Stimulated activated CD4-positive, alpha-beta T cell treated with anti-CD3 and anti-CD28 coated beads, Interleukin-4, amount 100 ng/mL, for 48 hours (primary cell): Measurements from ENCODE around the gene ASXL1.
"Not testable (repeated sequence)": the region's sequence is repeated elsewhere in the genome, so short reads cannot be mapped to it uniquely, and the experiment has no call there.

Experiments
- DNase-seq, 2 donors: peaks; one replicate each; pipeline ENCODE4 v3.0.0-alpha.2; 2020; ENCODE audit warnings: low read depth in 2 of 2

Gene ASXL1

DNA sequence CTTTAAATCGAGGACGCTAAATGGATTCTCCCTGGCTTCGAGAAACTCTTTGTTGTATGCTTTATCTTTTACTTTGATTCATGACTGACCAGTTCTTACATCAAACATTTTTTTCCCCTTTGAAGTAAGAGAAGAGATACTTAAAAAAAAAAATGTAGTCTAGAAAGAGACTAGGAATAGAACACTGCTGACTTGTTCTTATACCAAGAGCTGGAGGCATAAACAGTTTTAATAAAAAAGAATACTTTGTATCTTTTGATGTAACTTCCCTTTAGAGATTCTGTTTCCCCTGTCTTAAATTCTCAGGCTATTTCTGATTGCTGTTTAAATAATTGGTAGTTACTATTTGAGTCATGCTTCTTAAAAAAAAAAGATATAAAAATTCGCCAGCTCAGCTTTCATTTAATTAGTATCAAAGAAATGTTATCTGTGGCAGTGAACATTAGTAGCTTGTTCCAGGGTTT, 4.8 kb downstream of the ASXL1 start:
- no peak for DNase-seq

DNA sequence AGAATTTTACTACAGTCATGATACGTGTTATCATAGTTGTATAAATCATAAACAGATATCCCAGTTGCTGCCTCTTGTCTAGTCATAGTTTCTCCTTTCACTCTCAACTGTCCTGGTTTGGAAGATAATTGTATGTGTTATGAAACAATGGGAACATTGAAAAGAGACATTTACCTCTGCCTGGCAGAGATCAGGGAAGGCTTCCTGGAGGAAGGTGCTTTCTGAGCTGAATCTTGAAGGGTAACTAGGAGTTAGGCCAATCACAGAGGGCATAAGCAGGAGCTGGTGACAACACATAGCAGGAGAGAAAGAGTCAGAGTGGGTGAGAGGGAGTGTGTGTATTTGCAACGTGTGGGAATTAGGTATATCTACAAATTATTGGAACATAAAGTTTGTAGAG, 5.4 kb downstream of the ASXL1 start:
- no peak for DNase-seq

DNA sequence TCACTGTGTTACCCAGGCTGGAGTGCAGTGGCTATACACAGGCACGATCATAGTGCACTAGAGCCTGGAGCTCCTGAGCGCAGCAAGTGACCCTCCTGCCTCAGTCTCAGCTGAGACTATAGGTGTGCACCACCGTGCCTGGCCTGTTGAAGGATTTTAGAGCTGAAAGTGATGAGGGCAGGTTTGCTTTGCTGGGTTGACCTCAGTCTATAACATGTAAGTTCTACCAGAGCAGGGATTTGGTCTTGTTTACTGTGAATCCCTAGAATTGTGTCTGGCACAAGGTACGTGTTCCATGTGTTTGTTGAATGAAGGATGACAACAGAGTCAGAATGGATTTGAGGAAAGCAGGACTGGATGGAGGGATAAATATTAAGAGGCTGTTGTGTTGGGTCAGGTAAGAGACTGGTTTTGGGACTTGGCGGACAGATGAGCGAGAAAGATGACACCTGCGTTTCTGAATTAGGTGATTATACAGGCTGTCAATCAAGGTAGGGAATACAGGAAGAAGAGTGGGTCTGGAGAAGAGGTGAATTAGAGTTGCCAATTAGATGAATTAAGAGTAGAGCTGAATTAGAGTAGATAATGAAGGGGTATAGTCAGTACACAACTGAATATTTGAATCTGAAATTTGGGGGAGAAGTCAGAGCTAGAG, 6.5 kb downstream of the ASXL1 start:
- DNase-seq = no peak

DNA sequence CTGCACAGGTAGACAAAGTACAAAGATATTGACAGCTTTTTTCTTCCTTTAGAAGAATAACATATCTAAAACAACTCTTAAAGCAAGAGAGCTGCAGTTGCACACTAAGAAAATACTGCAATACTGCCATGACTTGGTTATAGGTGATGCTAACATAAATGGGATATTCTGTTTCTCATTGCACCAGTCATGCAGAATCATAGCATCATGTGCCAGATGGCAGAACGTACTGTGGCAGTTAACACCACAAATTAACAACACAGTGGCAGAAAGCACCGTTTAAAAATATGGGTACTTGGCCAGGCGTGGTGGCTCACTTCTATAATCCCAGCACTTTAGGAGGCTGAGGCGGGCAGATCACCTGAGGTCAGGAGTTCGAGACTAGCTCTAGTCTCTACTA, 7.4 kb downstream of the ASXL1 start:
- DNase-seq = no peak

DNA sequence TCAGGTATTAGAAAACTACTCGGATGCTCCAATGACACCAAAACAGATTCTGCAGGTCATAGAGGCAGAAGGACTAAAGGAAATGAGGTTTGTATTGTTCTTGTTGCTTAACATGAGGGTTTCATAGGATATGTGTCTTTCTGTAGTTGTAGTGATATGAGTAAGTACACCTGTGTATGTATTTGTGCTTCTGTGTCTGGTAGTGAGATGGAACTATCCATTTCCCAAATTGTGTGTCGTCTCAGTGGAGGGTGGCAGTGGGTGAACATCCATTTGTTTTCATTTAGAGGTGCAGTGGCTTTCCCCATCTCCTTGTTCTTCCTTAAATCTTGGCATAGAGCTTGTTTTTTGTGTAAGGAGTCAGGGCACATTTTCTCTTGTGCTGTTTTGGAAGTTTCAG, 8.2 kb downstream of the ASXL1 start:
- DNase-seq = no peak

DNA sequence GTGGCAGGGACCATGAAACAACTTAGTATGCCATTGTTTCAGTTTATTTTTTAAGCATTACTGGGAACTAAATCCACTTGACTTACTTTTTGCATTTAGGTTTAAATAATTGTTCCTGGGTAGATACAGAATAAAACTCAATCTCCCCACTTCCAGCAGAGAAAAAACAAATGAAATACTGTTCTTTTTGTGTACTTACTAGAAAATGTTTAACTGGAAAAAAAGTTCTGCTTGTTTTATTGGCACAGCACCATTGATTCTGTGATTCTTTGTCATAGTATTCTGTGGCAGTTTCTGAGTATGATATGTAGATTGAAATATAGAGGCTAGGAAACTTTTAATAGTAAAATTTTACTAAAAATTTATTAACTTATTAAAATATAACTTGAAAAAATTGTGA, 10.2 kb downstream of the ASXL1 start:
- no peak for DNase-seq

DNA sequence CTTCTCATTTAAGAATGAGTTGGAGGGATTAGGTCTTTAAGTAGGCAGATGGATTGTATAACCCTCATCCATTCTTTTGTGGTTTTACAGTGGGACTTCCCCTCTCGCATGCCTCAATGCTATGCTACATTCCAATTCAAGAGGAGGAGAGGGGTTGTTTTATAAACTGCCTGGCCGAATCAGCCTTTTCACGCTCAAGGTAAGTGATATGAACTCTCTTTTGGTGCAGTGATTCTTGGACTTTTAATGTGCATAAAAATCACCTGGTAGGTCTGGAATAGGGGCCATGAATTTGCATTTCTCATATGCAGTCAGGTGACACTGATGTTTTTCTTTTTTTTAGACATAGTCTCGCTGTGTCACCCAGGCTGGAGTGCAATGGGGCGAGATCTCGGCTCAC, 10.8 kb downstream of the ASXL1 start:
- DNase-seq = no peak

DNA sequence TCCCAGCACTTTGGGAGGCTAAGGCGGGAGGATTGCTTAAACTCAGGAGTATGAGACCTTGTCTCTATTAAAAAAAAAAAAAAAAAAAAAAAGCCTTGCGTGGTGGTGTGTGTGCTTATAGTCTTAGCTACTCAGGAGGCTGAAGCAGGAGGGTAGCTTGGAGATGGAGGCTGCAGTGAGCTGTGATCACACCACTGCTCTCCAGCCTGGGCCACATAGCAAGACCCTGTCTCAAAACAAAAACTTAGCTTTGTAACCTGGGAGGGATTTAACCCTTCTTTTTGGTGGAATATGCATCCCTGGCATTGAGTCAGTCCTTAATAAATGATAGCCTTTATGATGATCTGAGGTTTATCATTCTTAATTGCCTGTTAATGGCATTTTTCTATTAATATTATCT, 12.8 kb downstream of the ASXL1 start:
- no peak for DNase-seq

DNA sequence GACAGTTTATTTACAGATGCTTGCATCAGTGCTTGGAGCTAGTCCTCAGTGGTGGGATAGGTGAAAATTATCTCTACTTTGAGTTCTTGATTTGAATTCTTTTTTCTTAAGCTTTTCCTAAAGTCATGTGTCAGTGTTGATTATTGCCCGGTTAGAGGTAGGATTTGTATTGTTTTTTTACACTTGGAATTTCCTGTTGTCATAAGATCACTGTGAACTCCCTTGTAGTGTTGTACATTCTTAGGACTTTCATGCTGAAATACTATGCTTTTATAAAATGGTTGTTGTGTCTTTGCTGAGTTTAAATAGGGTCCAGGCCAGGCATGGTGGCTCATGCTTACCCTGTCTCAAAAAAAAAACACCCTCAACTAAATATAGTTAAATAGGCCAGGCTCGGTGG, 20.3 kb downstream of the ASXL1 start:
- no peak for DNase-seq

DNA sequence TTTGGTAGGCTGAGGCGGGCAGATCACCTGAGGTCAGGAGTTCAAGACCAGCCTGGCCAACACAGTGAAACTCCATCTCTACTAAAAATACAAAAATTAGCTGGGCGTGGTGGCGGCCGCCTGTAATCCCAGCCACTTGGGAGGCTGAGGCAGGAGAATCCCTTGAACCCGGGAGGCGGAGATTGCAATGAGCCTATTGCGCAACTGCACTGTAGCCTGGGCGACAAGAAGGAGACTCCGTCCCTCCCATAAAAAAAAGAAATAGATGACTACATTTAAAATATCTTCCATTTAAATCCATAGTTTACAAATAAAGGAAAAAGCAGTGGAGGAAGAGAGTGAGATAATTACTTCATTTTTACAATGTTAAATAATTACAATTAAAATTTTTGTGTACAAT, 21.9 kb downstream of the ASXL1 start:
- DNase-seq = not testable (repeated sequence)

DNA sequence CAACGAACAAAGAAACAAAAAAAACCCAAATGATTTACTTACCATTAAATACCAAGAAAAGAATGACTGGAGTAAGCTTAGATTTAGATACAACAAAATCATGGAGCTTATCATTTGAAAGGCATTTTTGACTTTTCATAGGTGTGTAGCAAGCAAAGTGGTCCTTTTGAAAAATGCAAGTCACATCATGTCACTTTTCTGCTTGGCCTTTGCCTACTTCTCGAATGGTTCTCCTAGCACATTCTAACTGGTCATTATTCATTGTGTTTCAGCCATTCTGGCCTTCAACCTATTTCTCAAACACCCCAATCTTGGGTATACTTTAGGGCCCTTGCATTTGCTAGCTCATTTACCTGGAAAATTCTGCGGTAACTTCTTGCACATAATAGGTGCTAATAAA, 22.6 kb downstream of the ASXL1 start:
- no peak for DNase-seq

DNA sequence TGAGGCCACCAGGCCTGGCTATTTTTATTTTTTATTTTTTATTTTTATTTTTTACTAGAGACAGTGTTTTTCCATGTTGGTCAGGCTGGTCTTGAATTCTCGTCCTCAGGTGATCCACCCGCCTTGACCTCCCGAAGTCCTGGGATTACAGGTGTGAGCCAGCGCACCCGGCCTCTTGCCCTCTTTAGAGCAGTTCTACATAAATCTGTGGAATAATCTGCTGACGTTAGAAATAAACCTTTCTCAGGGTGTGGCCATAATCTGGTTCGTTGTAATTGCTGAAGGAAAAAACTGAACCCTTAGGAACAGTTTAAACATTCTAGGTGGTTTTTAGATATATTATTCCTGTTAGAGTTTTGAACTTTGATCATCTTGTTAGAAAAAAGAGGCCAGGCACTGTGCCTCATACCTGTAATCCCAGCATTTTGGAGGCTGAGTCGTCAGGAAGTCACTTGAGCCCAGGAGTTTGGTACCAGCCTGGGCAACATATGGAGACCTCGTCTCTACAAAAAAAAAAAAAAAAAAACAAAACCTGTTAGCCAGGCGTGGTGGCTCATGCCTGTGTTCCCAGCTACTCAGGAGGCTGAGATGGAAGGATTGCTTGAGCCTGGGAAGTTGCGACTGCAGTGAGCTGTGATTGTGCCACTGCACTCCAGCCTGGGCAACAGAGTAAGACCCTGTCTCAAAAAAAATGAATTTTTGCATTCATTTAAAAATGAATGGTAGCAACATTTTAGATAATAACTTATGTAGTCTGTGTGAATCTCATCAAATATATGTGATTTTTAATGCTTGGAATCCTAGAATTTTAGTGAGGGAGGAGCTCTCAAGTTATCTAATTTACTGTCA, 24.2 kb downstream of the ASXL1 start:
- DNase-seq = no peak

DNA sequence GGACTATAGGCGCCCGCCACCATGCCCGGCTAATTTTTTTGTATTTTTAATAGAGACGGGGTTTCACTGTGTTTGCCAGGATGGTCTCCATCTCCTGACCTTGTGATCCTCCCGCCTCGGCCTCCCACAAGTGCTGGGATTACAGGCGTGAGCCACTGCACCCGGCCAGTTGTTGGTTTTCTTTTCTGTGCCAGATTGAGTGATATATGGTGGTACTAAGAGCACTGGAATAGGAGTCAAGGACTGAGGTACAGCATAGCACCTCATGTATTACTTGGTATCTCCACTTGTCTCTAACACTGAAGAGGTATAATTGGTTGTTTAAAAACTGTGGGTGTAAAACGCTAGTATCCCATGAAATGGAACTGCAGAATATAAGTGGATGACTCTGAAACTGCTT, 25.3 kb downstream of the ASXL1 start:
- not testable (repeated sequence) for DNase-seq

DNA sequence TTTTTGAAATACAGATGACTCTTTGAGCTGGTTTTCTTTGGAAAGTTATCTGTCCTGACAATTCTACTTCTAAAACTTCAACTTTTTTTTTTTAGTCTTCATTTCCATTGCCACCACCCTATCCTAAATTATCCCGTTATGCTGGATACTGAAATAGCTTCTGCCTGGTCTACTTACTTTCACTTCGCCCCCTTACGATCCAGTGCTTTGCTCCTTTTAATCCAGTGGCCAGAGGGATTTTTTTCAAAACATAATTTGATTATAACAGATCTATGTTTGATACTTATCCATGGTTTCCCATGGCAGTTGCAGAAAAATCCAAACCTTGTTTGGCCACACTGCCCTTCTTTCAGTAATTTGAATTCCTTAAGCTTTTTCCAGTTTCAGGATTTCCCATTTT, 27.4 kb downstream of the ASXL1 start:
- DNase-seq = no peak

DNA sequence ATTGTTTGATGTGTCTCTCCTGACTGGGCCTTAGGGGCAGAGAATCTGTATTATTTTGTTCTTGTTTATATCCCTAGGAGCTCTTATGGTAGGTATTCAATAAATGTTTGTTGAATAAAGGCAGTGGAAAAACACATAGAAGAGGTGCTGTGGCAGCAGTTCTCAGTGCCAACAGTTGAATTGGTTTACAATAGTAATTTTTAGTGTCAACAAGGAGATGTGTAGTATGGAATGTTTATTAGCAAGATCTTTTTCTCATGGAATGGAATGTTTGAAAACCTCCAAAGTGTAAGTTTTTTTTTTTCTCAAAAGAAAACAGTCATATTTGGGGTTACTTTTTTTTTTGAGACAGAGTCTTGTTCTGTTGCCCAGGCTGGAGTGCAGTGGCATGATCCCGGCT, 28.0 kb downstream of the ASXL1 start:
- DNase-seq = no peak

DNA sequence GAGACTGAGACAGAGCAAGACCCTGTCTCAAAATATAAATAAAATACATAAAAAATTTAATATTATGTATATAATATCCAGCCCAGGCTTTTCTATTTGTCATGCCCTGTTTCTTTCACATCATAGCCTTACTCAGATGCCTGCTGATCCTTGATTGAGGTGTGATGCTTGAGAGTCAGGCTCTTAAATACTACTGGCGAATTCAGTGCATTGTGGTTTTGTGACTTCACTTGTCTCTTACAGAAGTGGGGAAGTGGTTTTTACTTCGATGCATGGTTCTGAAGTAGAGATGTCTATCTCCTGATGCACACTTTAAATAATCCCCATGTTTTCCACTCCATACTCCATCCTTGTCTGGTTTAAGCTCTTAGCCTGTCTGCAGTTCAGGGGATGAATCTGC, 29.1 kb downstream of the ASXL1 start:
- no peak for DNase-seq

DNA sequence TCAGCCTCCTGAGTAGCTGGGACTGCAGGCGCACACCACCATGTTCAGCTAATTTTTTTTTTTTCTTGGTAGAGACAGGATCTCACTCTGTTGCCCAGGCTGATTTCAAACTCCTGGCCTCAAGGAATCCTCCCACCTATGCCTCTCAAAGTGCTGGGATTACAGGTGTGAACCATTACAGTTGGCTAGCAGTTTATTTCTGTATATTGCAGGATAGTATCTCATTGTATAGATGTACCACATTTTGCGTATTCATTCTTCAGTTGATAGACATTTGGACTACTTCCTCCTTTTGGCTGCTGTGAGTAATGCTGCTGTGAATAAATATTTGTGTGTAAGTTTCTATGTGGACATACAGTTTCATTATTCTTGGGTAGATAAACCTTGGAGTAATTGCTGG, 32.9 kb downstream of the ASXL1 start:
- DNase-seq = no peak

DNA sequence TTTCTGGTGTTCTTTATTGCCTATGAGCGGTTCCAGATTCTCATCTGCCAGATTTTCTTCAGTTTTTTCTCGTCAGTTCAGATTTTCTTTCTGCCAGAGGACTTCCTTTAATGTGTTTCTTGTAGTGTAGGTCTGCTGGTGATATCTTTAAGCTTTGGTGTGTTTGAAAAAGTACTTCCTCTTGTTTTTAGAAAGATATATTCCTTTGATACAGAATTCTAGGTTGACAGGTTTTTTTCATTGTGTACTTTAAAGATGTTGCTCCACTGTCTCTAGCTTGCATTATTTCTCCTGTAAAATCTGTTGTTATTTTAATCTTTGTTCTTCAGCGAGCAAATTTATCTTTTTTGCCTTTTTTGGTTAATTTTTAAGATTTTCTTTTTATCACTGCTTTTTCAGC, 36.9 kb downstream of the ASXL1 start:
- DNase-seq = no peak

DNA sequence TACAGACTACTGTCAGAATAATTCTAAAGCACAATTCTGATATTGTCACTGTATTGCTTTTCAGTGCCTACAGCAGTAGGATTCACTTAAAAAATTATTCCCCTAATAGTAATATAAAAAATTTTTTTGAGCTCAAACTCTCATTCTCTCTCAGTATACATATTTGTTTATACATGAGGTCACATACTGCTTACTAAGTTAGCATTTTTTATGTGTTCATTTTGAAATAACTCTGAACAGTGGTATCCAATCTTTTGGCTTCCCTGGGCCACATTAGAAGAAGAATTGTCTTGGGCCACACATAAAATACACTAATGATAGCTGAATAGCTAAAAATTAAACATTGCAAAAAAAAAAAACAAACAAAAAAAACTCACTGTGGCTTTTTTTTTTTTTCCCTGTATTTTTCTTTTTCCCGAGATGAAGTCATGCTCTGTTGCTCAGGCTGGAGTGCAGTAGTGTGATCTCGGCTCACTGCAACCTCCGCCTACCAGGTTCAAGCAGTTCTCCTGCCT, 38.6 kb downstream of the ASXL1 start:
- DNase-seq = no peak

DNA sequence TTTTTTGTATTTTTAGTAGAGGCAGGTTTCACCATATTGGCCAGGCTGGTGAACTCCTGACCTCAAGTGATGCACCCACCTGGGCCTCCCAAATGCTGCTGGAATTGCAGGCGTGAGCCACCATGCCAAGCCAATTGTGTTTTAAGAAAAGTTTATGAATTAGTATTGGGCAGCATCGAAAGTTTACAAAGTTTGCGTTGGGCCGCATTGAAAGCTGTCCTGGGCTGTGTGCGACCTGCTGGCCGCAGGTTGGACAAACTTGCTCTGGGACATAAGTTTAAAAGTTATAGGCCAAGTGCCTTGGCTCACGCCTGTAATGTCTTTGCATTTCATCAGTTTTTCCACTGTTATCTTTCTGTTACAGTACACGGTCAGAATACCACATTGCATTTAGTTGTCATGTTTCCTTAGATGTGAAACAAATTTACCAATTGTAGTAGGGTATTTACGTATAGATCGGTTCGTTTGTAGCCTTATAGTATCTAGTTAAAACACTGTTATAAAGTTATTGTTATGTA, 39.5 kb downstream of the ASXL1 start:
- no peak for DNase-seq

DNA sequence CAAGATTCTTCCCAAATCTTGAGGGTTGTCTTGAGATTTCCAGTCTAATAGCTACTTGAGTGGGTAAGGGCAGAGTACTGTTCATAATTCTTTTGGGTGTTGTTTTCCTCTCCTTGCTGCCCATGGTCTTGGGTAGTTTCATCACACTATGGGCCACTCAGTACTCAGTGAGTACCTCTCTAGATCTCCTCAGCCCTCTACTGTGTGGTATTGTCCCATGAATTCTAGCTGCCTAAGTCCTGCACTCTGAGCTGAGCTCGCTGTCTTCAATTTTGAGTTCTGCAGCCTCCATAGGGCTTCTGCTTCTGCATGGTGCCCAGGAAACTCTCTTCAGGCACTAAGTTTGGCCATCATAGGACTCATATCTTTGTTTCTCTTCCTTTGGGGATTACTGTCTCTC, 42.3 kb downstream of the ASXL1 start:
- DNase-seq = no peak

DNA sequence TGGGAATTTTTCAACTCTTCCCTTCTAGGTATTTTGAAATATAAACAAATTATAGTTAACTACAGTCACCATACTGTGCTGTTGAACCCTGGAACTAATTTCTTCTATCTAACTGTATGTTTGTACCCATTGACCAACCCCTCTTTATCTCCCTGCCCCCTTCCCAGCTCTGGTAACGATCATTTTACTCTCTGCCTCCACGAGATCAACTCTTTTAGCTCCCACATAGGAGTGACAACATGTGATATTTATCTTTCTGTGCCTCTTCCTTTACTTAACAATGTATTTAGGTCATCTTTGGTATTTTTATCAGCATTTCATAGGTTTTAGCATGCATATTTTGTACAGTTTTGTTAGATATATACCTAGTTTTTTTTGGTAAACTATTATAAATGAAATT, 45.9 kb downstream of the ASXL1 start:
- DNase-seq = no peak

DNA sequence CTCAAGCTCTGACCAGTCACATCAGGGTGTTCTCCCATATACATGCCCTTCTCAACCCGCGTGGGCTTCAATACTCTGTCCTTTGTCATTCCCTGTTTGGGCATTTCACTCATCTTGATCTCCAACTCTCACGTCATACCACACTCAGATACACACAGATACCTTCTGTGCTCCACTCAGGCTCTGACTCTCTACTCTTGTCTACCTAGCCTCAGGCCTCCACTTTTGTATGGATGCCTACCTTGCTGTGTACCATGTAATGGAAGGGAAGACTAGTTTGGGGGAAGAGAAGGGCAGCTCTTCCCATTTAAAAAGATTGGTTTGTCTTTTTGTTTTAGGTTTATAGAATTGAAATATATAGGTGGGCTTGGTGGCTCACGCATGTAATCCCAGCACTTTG, 48.6 kb downstream of the ASXL1 start:
- DNase-seq = no peak
